KMS-11 (cell line): Measurements from ENCODE around the gene ADGRA3.
A peak's percentile ranks its signal among the peaks of the same experiment; 100 is the strongest.

Source experiments
- H2AFZ ChIP-seq: fragments of 200-600 bp; sonication (generic); 2 replicates; pipeline ENCODE4 v1.6.1; 2016; ENCODE audit warnings: antibody characterized with exemption, mixed run types, low read depth
- H3K27ac ChIP-seq: fragments of 200-600 bp; sonication (generic); 2 replicates; pipeline ENCODE4 v1.6.1; 2016; ENCODE audit warnings: mild to moderate bottlenecking, mixed run types
- H3K27me3 ChIP-seq: fragments of 200-600 bp; sonication (generic); 2 replicates; pipeline ENCODE4 v1.6.1; 2017; ENCODE audit warnings: mild to moderate bottlenecking, low read depth, mixed run types, moderate library complexity; ENCODE audit not compliant: insufficient read depth
- H3K36me3 ChIP-seq: fragments of 200-600 bp; sonication (generic); 2 replicates; pipeline ENCODE4 v1.6.1; 2017; ENCODE audit warnings: mild to moderate bottlenecking, mixed run types; ENCODE audit not compliant: insufficient read depth
- H3K4me1 ChIP-seq: fragments of 200-600 bp; sonication (generic); 2 replicates; pipeline ENCODE4 v1.6.1; 2016; ENCODE audit warnings: mild to moderate bottlenecking, low read depth, mixed run types; ENCODE audit not compliant: poor library complexity, severe bottlenecking
- H3K4me2 ChIP-seq: fragments of 200-600 bp; sonication (generic); 2 replicates; pipeline ENCODE4 v1.7.0; 2016; ENCODE audit warnings: mild to moderate bottlenecking, mixed run types
- H3K4me3 ChIP-seq: fragments of 200-600 bp; sonication (generic); IDR thresholded peaks from 2 replicates; pipeline ENCODE4 v1.6.1; 2017; ENCODE audit warnings: low read depth, low read length, mixed read lengths; ENCODE audit not compliant: insufficient read depth
- H3K79me2 ChIP-seq: fragments of 200-600 bp; sonication (generic); 2 replicates; pipeline ENCODE4 v1.6.1; 2016; ENCODE audit warnings: low read depth, mixed run types; ENCODE audit not compliant: insufficient read depth
- H3K9ac ChIP-seq: fragments of 200-600 bp; sonication (generic); 2 replicates; pipeline ENCODE4 v1.6.1; 2016; ENCODE audit warnings: mild to moderate bottlenecking, mixed run types
- H4K20me1 ChIP-seq: fragments of 200-600 bp; sonication (generic); 2 replicates; pipeline ENCODE4 v1.6.1; 2016; ENCODE audit warnings: mild to moderate bottlenecking, mixed run types; ENCODE audit not compliant: insufficient read depth
- TF ChIP-seq, protein P1 (sequence below): fragments of 200-600 bp; sonication (generic); conservative IDR thresholded peaks from 2 replicates; pipeline ENCODE4 v1.6.1; 2017; ENCODE audit warnings: low read depth, mild to moderate bottlenecking, antibody characterized with exemption, low read length, moderate library complexity, mixed read lengths

Gene ADGRA3

DNA sequence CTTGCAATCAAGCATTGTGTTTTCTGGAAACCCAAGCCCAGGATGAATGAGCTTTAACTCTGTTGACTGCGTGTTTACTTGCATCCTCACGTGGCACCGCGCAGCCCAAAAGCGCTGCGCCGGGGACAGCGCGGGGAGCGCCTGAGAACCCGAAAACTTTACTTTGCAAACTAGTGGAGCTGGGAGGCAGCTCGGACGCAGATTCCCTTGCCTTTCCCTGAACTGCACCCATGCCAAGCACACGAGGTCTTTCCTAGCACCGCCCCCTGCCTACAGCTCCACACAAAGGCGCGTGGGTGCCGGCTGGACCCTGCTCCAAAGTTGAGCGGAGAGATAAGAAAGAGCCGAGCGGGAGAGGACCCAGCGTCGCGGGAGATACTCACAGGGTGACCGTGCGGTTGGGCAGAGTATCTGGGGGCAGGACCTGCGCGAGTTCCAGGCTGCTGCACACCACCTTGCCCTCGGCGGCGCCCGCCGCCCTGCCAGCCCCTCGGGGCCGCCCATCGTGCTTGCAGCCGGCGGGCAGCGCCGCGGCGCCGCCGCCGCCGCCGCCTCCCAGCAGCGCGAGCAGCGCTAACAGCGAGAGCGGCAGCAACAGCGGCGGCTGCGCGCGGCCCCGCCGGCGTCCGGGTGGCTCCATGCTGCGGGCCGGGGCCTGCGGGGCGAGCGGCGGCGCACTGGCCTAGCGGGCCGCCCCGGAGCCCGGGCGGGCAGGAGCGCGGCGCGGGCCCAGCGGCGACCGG, 550 bp downstream of the ADGRA3 start:
- Histone ChIP-seq H4K20me1 (no peaks in the 10 kb centered on the region), H3K4me3 (peak overlapping the region; percentile 72), H3K79me2 (peaks cover 19% of the 10 kb centered on the region; the same call in 1 of the 2 replicates), H3K27ac (peak overlapping the region; percentile 47), H2AFZ (peak overlapping the region; percentile 57), H3K27me3 (no peaks in the 10 kb centered on the region), H3K36me3 (no peaks in the 10 kb centered on the region), H3K9ac (peak overlapping the region; percentile 63; the same call in 1 of the 2 replicates), H3K4me1 (peaks cover 6% of the 10 kb centered on the region), H3K4me2 (peak overlapping the region; percentile 58; the same call in 1 of the 2 replicates)
- TF ChIP-seq, protein P1, sequence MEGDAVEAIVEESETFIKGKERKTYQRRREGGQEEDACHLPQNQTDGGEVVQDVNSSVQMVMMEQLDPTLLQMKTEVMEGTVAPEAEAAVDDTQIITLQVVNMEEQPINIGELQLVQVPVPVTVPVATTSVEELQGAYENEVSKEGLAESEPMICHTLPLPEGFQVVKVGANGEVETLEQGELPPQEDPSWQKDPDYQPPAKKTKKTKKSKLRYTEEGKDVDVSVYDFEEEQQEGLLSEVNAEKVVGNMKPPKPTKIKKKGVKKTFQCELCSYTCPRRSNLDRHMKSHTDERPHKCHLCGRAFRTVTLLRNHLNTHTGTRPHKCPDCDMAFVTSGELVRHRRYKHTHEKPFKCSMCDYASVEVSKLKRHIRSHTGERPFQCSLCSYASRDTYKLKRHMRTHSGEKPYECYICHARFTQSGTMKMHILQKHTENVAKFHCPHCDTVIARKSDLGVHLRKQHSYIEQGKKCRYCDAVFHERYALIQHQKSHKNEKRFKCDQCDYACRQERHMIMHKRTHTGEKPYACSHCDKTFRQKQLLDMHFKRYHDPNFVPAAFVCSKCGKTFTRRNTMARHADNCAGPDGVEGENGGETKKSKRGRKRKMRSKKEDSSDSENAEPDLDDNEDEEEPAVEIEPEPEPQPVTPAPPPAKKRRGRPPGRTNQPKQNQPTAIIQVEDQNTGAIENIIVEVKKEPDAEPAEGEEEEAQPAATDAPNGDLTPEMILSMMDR, result no peak

DNA sequence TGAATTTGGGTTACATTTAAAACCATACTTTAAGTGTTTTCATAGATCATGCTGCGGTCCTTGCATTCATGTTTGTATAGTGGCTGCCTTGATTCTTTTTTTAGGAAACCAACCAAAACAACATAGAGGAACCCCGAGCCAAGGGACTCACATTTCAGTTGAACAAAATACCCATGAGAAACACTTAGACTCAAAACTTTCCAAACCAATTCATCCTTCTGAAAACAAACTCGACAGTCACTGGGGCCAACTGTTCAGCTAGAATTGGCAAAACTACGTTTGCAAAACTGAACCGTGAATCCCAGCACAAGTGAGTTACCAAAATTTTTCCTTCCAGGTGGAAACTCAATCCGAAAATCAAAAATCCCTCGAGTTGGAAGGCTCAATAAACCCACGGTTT, 1.4 kb downstream of the ADGRA3 start:
- peak overlapping the region; percentile 58 for H3K4me2 ChIP-seq
- TF ChIP-seq, protein P1, result no peak
- H3K4me3 ChIP-seq, result peak overlapping the region; percentile 72
- H3K9ac ChIP-seq, result peak overlapping the region; percentile 63; the same call in 1 of the 2 replicates
- H2AFZ ChIP-seq, result peak overlapping the region; percentile 57
- H3K27me3 ChIP-seq, result no peaks in the 10 kb centered on the region
- H3K27ac ChIP-seq, result peak overlapping the region; percentile 47; the same call in 1 of the 2 replicates
- H3K36me3 ChIP-seq, result no peaks in the 10 kb centered on the region
- peaks cover 19% of the 10 kb centered on the region; the same call in 1 of the 2 replicates for H3K79me2 ChIP-seq
- H4K20me1 ChIP-seq, result no peaks in the 10 kb centered on the region
- peaks cover 6% of the 10 kb centered on the region for H3K4me1 ChIP-seq

DNA sequence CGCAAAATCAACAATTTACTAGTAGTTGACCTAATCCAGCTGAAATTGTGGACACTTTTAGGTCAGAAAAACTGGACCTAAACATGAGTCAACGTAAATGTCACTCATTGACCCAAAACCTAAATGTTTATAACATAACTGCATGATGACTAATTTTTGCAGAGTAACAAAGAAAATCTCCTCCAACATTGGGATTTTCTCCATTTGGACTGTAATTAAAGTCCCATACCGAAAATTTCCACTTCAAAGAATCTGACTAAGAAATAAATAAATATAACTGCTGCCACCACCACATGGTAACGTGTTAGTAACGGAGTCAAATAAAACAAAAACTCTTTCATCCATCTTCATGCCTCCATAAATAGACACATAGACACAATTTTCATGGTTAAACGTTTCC, 1.9 kb downstream of the ADGRA3 start:
- peak overlapping the region; percentile 72 for H3K4me3 ChIP-seq
- peak overlapping the region; percentile 58 for H3K4me2 ChIP-seq
- H3K27ac ChIP-seq, result no peak overlapping the region
- H3K27me3 ChIP-seq, result no peaks in the 10 kb centered on the region
- peaks cover 19% of the 10 kb centered on the region; the same call in 1 of the 2 replicates for H3K79me2 ChIP-seq
- H4K20me1 ChIP-seq, result no peaks in the 10 kb centered on the region
- peak overlapping the region; percentile 63; the same call in 1 of the 2 replicates for H3K9ac ChIP-seq
- TF ChIP-seq, protein P1, result no peak
- no peaks in the 10 kb centered on the region for H3K36me3 ChIP-seq
- H3K4me1 ChIP-seq, result peaks cover 6% of the 10 kb centered on the region
- no peak overlapping the region for H2AFZ ChIP-seq

DNA sequence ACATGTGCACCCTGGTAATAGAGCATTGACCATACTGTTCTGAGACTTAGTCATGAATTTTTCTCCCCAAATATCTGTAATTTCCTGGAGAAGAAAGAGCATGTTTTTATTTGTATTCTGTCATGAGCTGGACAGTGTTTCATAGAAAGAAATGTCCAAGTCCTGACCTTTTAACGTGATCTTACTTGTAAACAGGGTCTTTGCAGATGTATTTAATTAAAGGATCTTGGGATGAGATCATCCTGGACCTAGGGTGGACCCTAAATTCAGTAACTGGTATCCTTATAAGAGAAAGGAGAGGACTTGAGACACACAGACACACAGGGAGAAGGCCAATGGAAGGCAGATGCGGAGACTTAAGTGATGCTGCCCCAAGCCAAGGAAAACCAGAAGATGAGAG, 3.6 kb downstream of the ADGRA3 start:
- Histone ChIP-seq H3K27ac (no peak overlapping the region), H3K4me3 (no peak overlapping the region), H3K27me3 (no peaks in the 10 kb centered on the region), H3K36me3 (no peaks in the 10 kb centered on the region), H4K20me1 (no peaks in the 10 kb centered on the region), H2AFZ (no peak overlapping the region), H3K4me2 (no peak overlapping the region), H3K4me1 (peaks cover 6% of the 10 kb centered on the region), H3K79me2 (peaks cover 19% of the 10 kb centered on the region; the same call in 1 of the 2 replicates), H3K9ac (no peak overlapping the region)
- TF ChIP-seq, protein P1, result no peak
